Measurements from ENCODE around the gene CCNYL1.

Gene CCNYL1

GRCh38 chr2:207765547-207765946 is 54.1 kb downstream of the CCNYL1 start:
- no peaks in the 10 kb centered on the region for H3K36me3 Mint-ChIP-seq
- H3K27ac Mint-ChIP-seq, result no peak overlapping the region
- no peak overlapping the region for H3K4me3 Mint-ChIP-seq
- no peaks in the 10 kb centered on the region for H3K9me3 Mint-ChIP-seq
- H3K27me3 Mint-ChIP-seq, result peaks cover 22% of the 10 kb centered on the region
- H3K4me1 Mint-ChIP-seq, result peaks cover 22% of the 10 kb centered on the region

DNA sequence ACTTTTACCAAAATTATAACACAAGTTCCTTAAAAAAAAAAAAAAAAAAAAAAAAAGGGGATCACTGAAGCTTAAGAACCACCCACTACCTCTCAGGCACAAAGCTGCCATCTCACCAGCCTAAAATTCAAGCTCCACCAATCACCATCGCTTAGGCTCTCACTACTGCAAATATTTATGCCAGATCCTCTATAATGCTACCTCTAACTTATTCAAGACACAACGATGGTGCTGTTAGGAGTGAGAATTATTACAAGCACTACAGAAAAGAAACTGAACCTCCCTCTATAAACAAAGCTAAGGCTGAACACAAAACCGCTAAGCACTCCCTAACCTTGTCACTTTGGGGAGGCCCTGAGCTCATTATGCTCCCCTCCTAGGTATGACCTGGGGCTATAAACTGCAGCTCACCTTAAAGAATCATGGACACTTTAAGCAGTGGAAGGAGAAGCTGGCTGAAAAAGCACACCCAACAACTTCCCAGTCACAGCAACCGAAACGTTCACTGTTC is 54.7 kb downstream of the CCNYL1 start:
- Mint-ChIP-seq H3K27me3 (peaks cover 22% of the 10 kb centered on the region), H3K9me3 (no peaks in the 10 kb centered on the region), H3K27ac (no peak overlapping the region), H3K4me3 (no peak overlapping the region), H3K4me1 (peaks cover 26% of the 10 kb centered on the region), H3K36me3 (no peaks in the 10 kb centered on the region)

GRCh38 chr2:207766697-207767460 is 55.4 kb downstream of the CCNYL1 start:
- peaks cover 22% of the 10 kb centered on the region for H3K27me3 Mint-ChIP-seq
- H3K36me3 Mint-ChIP-seq, result no peaks in the 10 kb centered on the region
- peaks cover 26% of the 10 kb centered on the region for H3K4me1 Mint-ChIP-seq
- H3K4me3 Mint-ChIP-seq, result peak overlapping the region; percentile 88
- no peak overlapping the region for H3K27ac Mint-ChIP-seq
- no peaks in the 10 kb centered on the region for H3K9me3 Mint-ChIP-seq

DNA sequence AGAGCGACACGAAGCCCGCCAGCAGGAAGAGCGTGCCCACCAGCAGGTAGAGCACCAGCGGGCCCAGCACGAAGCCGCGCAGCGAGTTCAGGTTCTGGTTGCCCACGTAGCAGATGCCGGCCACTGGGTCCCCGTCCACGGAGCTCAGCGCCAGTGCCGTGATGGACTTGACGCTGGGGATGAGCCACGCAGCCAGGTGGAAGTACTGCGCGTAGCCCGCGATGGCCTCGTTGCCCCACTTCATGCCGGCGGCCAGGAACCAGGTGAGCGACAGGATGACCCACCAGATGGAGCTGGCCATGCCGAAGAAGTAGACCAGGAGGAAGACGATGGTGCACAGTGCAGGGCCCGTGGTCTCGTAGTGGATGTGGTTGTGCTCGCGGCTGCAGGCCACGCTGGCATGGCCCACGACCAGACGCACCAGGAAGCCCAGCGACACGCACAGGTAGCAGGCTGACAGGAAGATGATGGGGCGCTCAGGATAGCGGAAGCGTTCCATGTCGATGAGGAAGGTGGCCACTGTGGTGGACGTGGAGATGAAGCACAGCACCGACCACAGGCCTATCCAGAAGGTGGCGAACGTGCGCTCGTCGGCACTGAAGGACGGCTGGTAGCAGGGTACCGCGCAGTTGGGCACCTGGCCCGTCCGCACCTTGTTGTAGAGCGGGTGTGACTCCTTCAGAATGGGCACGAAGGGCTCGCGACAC is 56.2 kb downstream of the CCNYL1 start:
- Mint-ChIP-seq H3K27ac (no peak overlapping the region), H3K4me3 (peak overlapping the region; percentile 88), H3K9me3 (no peaks in the 10 kb centered on the region), H3K27me3 (peaks cover 22% of the 10 kb centered on the region), H3K36me3 (no peaks in the 10 kb centered on the region), H3K4me1 (peaks cover 26% of the 10 kb centered on the region)

DNA sequence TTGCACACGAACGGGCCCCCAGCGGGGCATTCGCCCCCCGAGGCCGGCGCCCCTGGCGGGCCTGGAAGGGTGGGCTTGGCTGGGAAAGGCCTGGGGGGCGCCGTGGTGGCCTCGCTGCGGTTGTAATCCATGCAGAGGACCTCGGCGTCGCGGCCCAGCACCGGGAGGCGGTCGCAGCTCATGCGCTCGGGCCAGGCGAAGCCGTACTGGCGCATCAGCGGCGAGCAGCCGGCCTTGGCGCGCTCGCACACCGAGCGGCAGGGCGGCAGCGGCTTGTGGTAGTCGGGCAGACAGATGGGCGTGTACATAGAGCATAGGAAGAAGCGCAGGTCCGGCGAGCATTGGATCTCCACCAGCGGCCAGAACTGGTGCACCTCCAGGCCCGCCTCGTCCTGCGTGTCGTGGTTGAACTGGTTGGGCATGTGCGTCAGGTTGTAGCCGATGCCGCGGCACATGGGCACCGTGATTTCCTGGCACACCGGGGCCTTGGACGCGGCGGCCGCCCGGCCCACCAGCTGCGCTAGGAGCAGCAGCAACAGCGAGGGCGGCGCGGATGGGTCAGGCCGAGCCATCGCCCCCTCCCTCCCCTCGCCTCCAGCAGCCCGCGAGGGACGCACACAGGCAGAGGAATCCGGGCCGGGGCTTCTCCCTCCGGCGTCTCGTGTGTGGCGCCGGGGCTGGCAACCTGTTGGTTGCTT is 56.9 kb downstream of the CCNYL1 start:
- Mint-ChIP-seq H3K9me3 (no peaks in the 10 kb centered on the region), H3K27ac (no peak overlapping the region), H3K27me3 (peaks cover 22% of the 10 kb centered on the region), H3K36me3 (no peaks in the 10 kb centered on the region), H3K4me1 (peaks cover 26% of the 10 kb centered on the region), H3K4me3 (peak overlapping the region; percentile 88)

- Mint-ChIP-seq H3K4me3 (peak overlapping the region; percentile 88), H3K27me3 (peaks cover 21% of the 10 kb centered on the region), H3K27ac (no peak overlapping the region)
Observed at GRCh38 chr2:207768866-207769596, 57.6 kb downstream of the CCNYL1 start.

GRCh38 chr2:207770602-207771404 is 59.4 kb downstream of the CCNYL1 start:
- Mint-ChIP-seq H3K27ac (no peak overlapping the region), H3K36me3 (no peaks in the 10 kb centered on the region), H3K9me3 (no peaks in the 10 kb centered on the region), H3K27me3 (peaks cover 13% of the 10 kb centered on the region), H3K4me1 (peaks cover 26% of the 10 kb centered on the region), H3K4me3 (peak overlapping the region; percentile 93)

More at GRCh38 chr2:207768866-207769596, 57.6 kb downstream of the CCNYL1 start:
- Mint-ChIP-seq H3K9me3 (no peaks in the 10 kb centered on the region), H3K4me1 (peaks cover 26% of the 10 kb centered on the region), H3K36me3 (no peaks in the 10 kb centered on the region)

DNA sequence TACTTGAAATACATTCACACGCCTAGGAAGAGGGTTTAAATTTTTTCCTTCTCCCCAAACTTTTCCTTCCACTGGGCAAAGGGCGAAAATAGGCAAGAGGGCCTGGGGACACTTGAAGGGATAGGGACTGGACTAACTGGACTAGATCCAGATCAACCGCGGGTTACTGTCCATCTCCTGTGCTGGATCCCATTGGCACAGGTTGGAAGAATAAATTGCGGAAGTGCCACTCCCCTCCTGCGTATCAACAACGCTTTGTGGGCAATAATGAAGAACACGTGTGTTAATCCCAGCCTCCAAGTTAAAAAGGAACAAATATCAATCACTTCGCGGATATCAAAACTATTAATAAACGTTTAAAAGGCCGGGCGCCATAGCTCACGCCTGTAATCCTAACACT is 60.0 kb downstream of the CCNYL1 start:
- Mint-ChIP-seq H3K4me1 (peaks cover 22% of the 10 kb centered on the region), H3K27ac (no peak overlapping the region), H3K9me3 (no peaks in the 10 kb centered on the region), H3K27me3 (peaks cover 8% of the 10 kb centered on the region), H3K4me3 (no peak overlapping the region), H3K36me3 (no peaks in the 10 kb centered on the region)

GRCh38 chr2:207772081-207772843 is 60.8 kb downstream of the CCNYL1 start:
- Mint-ChIP-seq H3K27me3 (peaks cover 4% of the 10 kb centered on the region), H3K9me3 (no peaks in the 10 kb centered on the region), H3K27ac (no peak overlapping the region), H3K4me3 (no peak overlapping the region), H3K36me3 (no peaks in the 10 kb centered on the region), H3K4me1 (peaks cover 16% of the 10 kb centered on the region)

DNA sequence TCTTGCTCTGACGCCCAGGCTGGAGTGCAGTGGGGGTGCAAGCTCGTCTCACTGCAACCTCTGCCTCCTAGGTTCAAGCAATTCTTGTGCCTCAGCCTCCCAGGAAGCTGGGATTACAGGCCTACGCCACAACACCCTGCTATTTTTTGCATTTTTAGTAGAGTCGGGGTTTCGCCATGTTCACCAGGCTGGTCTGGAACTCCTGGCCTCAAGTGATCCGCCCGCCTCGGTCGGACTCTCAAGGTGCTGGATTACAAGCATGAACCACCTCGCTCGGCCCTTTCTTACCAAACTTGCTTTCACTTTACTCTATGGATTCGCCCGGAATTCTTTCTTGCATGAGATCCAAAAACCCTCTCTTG is 61.4 kb downstream of the CCNYL1 start:
- Mint-ChIP-seq H3K4me3 (no peak overlapping the region), H3K36me3 (no peaks in the 10 kb centered on the region), H3K9me3 (no peaks in the 10 kb centered on the region), H3K27ac (peak overlapping the region; percentile 30), H3K27me3 (peaks cover 3% of the 10 kb centered on the region), H3K4me1 (peaks cover 11% of the 10 kb centered on the region)

DNA sequence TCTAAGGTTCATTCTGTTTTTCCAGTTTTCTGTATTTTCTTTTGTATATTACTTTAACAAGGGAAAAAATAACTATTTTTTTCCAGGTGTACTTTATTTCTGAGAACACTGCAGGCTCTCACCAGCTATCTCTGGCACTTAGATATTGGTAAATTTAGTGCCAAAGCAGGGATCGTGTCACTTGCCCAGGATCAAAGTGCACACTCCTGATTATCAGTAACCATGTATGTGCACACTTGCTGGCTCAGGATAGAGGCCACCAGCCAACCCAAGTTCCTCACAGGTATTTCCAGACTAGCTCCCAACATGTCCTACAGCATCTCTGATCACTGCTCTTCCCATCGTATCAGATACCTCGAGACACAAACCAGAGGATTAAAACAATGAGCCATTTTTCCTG is 64.0 kb downstream of the CCNYL1 start:
- H3K27ac Mint-ChIP-seq, result no peak overlapping the region
- no peaks in the 10 kb centered on the region for H3K36me3 Mint-ChIP-seq
- no peaks in the 10 kb centered on the region for H3K9me3 Mint-ChIP-seq
- H3K27me3 Mint-ChIP-seq, result no peaks in the 10 kb centered on the region
- H3K4me3 Mint-ChIP-seq, result no peak overlapping the region
- H3K4me1 Mint-ChIP-seq, result peaks cover 5% of the 10 kb centered on the region

DNA sequence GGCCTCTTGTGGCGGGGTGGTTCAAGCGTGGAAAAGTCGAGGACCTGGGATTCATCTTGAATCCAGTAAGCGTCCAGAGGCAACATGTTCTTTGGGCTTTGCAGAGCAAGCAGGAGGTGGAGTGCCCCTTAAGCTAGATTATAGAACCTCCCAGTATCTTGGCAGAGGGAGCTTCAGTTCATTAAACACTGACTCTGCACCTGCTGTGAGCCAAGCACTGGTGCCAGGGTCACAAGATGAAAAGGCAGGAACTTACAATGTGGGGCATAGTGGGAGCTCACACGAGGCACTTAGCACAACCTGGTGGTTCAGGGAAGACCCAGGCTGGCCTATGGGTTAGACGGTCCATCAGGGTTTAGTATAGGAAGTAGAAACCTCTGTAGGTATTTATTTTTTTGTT is 65.7 kb downstream of the CCNYL1 start:
- Mint-ChIP-seq H3K27me3 (no peaks in the 10 kb centered on the region), H3K4me3 (no peak overlapping the region), H3K36me3 (no peaks in the 10 kb centered on the region), H3K9me3 (no peaks in the 10 kb centered on the region), H3K4me1 (no peaks in the 10 kb centered on the region), H3K27ac (no peak overlapping the region)

GRCh38 chr2:207778298-207778882 is 67.0 kb downstream of the CCNYL1 start:
- no peak overlapping the region for H3K27ac Mint-ChIP-seq
- no peaks in the 10 kb centered on the region for H3K9me3 Mint-ChIP-seq
- no peaks in the 10 kb centered on the region for H3K27me3 Mint-ChIP-seq
- H3K4me1 Mint-ChIP-seq, result no peaks in the 10 kb centered on the region
- H3K36me3 Mint-ChIP-seq, result no peaks in the 10 kb centered on the region
- no peak overlapping the region for H3K4me3 Mint-ChIP-seq

- Mint-ChIP-seq H3K27ac (no peak overlapping the region), H3K9me3 (no peaks in the 10 kb centered on the region), H3K27me3 (no peaks in the 10 kb centered on the region), H3K4me1 (no peaks in the 10 kb centered on the region), H3K4me3 (no peak overlapping the region), H3K36me3 (no peaks in the 10 kb centered on the region)
Observed at GRCh38 chr2:207779523-207779922, 68.1 kb downstream of the CCNYL1 start.

Data from activated naive CD4-positive, alpha-beta T cell treated with anti-CD3 and anti-CD28 coated beads, Interleukin-2, amount 50 U/mL, for 24 hours (primary cell).